ENCODE data around the gene MYO16.

MYO16 gene

GRCh38 chr13:108959234-108959633 lies 329.8 kb downstream of the MYO16 start:
- no peak for DNase-seq
- Mint-ChIP-seq H3K27ac (no peak overlapping the region), H3K4me3 (no peak overlapping the region), H3K36me3 (ENCODE audit: low read depth) (no peaks in the 10 kb centered on the region), H3K27me3 (ENCODE audit: low read depth, poor library complexity) (peaks cover 7% of the 10 kb centered on the region), H3K4me1 (peaks cover 17% of the 10 kb centered on the region), H3K9me3 (no peaks in the 10 kb centered on the region)
- TF ChIP-seq CTCF (IDR thresholded peaks at IDR 0.05) = no peak

- Mint-ChIP-seq H3K9me3 (no peaks in the 10 kb centered on the region), H3K36me3 (ENCODE audit: low read depth) (no peaks in the 10 kb centered on the region), H3K4me3 (no peak overlapping the region), H3K27me3 (ENCODE audit: low read depth, poor library complexity) (peaks cover 5% of the 10 kb centered on the region), H3K4me1 (peaks cover 17% of the 10 kb centered on the region), H3K27ac (no peak overlapping the region)
- no peak for TF ChIP-seq CTCF (IDR thresholded peaks at IDR 0.05)
- no peak for DNase-seq
Observed at GRCh38 chr13:108960006-108960405, 330.6 kb downstream of the MYO16 start.

DNA sequence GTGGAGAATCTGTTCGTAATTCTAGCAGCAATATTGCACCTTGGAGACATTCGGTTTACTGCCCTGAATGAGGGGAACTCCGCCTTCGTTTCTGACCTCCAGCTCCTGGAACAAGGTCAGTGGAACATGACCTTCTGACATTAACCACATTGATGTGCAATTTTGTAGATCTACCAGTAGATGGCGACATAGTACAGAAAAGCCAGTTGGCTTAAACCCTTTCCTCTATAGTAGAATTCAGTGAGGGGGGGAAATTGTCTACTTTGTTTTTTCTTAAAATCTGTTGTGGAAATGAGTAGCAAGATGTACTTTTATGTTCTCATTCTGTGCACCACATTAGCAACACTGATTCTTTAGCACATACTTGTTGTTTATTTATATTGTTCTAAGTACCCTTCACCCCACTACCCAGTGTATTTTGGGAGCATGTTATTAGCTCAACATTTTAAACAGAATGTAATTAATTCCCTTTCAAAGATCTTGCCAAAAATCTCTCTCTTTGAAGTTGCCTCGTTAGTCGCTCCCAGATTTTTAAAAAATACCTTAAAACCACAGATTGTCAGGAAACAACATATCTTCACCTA lies 332.2 kb downstream of the MYO16 start:
- Mint-ChIP-seq H3K9me3 (no peaks in the 10 kb centered on the region), H3K4me3 (no peak overlapping the region), H3K36me3 (ENCODE audit: low read depth) (no peaks in the 10 kb centered on the region), H3K27me3 (ENCODE audit: low read depth, poor library complexity) (peaks cover 3% of the 10 kb centered on the region), H3K27ac (no peak overlapping the region), H3K4me1 (peaks cover 17% of the 10 kb centered on the region)
- TF ChIP-seq CTCF (IDR thresholded peaks at IDR 0.05) = peak; percentile 77
- peak; percentile 28 for DNase-seq

DNA sequence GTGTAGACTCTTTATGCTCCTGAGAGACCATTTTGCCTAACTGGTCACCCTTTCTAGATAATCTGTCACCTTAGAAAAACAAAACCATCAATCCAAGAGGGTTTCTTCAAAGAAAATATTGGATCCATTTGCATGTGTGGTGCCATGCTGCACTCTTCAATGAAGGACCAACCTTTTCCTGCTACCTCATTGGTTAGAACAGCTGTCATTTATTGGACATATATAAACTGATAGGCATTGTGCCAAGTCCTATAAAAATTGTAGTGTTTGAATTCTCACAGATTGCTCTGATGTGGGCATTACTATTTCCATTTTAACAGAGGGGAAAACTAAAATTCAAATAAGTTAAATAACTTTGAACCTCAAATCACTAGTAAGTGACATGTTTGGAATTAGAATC lies 333.2 kb downstream of the MYO16 start:
- no peak for DNase-seq
- no peak for TF ChIP-seq CTCF (IDR thresholded peaks at IDR 0.05)
- Mint-ChIP-seq H3K36me3 (ENCODE audit: low read depth) (no peaks in the 10 kb centered on the region), H3K4me3 (no peak overlapping the region), H3K27ac (no peak overlapping the region), H3K27me3 (ENCODE audit: low read depth, poor library complexity) (peaks cover 3% of the 10 kb centered on the region), H3K9me3 (no peaks in the 10 kb centered on the region), H3K4me1 (peaks cover 15% of the 10 kb centered on the region)

DNA sequence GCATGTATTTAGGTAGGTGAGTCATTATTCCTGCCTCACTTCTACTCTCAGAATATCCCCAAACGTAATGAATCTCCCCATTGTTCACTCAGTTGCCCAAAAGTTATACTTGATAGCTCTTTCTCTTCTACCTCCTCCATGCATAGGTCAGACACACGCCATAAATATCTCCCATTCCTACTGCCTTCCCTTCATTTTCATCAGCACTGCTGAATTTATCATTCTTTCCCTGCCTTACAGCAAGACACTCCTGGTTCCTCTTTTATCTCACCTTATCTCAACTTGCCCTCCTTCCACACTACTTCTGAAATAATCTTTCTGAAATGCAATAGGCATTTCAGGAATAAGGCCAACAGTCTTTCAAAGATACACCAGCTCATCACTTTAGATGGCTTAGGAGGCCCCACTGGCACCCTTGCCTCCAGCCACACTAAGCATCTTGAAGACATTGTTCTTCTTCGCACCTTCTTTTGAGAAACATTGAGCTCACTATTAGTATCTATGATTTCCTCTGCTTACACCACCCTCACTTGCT lies 333.9 kb downstream of the MYO16 start:
- H3K9me3 Mint-ChIP-seq = no peaks in the 10 kb centered on the region
- peaks cover 3% of the 10 kb centered on the region for H3K27me3 Mint-ChIP-seq (ENCODE audit: low read depth, poor library complexity)
- H3K36me3 Mint-ChIP-seq (ENCODE audit: low read depth) = no peaks in the 10 kb centered on the region
- DNase-seq = no peak
- peaks cover 13% of the 10 kb centered on the region for H3K4me1 Mint-ChIP-seq
- no peak overlapping the region for H3K4me3 Mint-ChIP-seq
- TF ChIP-seq CTCF (IDR thresholded peaks at IDR 0.05) = no peak
- peak overlapping the region; percentile 10 for H3K27ac Mint-ChIP-seq

Data from nephron progenitor cell (in vitro differentiated cells).